Measurements from ENCODE around the gene RGS6. TPM values are rescaled to one million over a fixed set of nuclear protein-coding genes. Genes with fewer than 3 reads are reported as not detected.

Gene RGS6
- total RNA-seq, 2 experiments from 2014 or later = 0.39 to 0.57 TPM

- Mint-ChIP-seq H3K4me3 (no peak overlapping the region), H3K9me3 (ENCODE audit: low read depth) (no peaks in the 10 kb centered on the region), H3K4me1 (peaks cover 4% of the 10 kb centered on the region), H3K27ac (no peak overlapping the region), H3K27me3 (no peaks in the 10 kb centered on the region), H3K36me3 (ENCODE audit: low read depth) (no peaks in the 10 kb centered on the region)
- DNase-seq (no peak), ATAC-seq (no peak)
- POLR2A ChIA-PET = no interaction called here
- intact Hi-C loops (cut with DNase I, micrococcal nuclease) = no loop called here
- CTCF ChIA-PET = no interaction called here
These were observed 304.4 kb downstream of the RGS6 start for GRCh38 chr14:72236629-72237028.

GRCh38 chr14:72237722-72238666, 305.8 kb downstream of the RGS6 start:
- POLR2A ChIA-PET = no interaction called here
- Mint-ChIP-seq H3K4me3 (no peak overlapping the region), H3K27ac (no peak overlapping the region), H3K36me3 (ENCODE audit: low read depth) (no peaks in the 10 kb centered on the region), H3K4me1 (peaks cover 4% of the 10 kb centered on the region), H3K27me3 (peaks cover 3% of the 10 kb centered on the region), H3K9me3 (ENCODE audit: low read depth) (no peaks in the 10 kb centered on the region)
- no peak for DNase-seq
- CTCF ChIA-PET = no interaction called here
- ATAC-seq = no peak
- intact Hi-C loops (cut with DNase I, micrococcal nuclease) = no loop called here

GRCh38 chr14:72243309-72244293, 311.4 kb downstream of the RGS6 start:
- DNase-seq (no peak), ATAC-seq (no peak)
- intact Hi-C loops (cut with DNase I, micrococcal nuclease) = no loop called here
- Mint-ChIP-seq H3K4me1 (no peaks in the 10 kb centered on the region), H3K9me3 (ENCODE audit: low read depth) (no peaks in the 10 kb centered on the region), H3K27ac (no peak overlapping the region), H3K4me3 (no peak overlapping the region), H3K27me3 (peaks cover 19% of the 10 kb centered on the region), H3K36me3 (ENCODE audit: low read depth) (no peaks in the 10 kb centered on the region)
- CTCF ChIA-PET = interaction anchor here (0.6 to 0.7 kb wide), 2 partner anchors 64 to 389 kb away, joined by 3 to 5 read pairs; no protein-coding TSS in a partner anchor
- POLR2A ChIA-PET = no interaction called here

GRCh38 chr14:72247896-72248465, 315.8 kb downstream of the RGS6 start:
- DNase-seq (no peak), ATAC-seq (no peak)
- CTCF ChIA-PET = no interaction called here
- H3K4me1 Mint-ChIP-seq = no peaks in the 10 kb centered on the region
- no peak overlapping the region for H3K4me3 Mint-ChIP-seq
- H3K36me3 Mint-ChIP-seq (ENCODE audit: low read depth) = no peaks in the 10 kb centered on the region
- POLR2A ChIA-PET = interaction anchor here (0.7 kb wide), 1 partner anchor 41 kb away, joined by 4 read pairs; no protein-coding TSS in a partner anchor
- H3K27me3 Mint-ChIP-seq = peaks cover 20% of the 10 kb centered on the region
- no peaks in the 10 kb centered on the region for H3K9me3 Mint-ChIP-seq (ENCODE audit: low read depth)
- H3K27ac Mint-ChIP-seq = no peak overlapping the region
- intact Hi-C loops (cut with DNase I, micrococcal nuclease) = no loop called here

- peaks cover 5% of the 10 kb centered on the region for H3K27me3 Mint-ChIP-seq
- DNase-seq (no peak), ATAC-seq (no peak)
- ChIA-PET POLR2A (no interaction called here), CTCF (no interaction called here)
- intact Hi-C loops (cut with DNase I, micrococcal nuclease) = no loop called here
- H3K36me3 Mint-ChIP-seq (ENCODE audit: low read depth) = no peaks in the 10 kb centered on the region
- H3K9me3 Mint-ChIP-seq (ENCODE audit: low read depth) = no peaks in the 10 kb centered on the region
- no peak overlapping the region for H3K4me3 Mint-ChIP-seq
- peaks cover 9% of the 10 kb centered on the region for H3K4me1 Mint-ChIP-seq
- no peak overlapping the region for H3K27ac Mint-ChIP-seq
These were observed 321.3 kb downstream of the RGS6 start for GRCh38 chr14:72253503-72253902.

GRCh38 chr14:72254202-72254936, 322.1 kb downstream of the RGS6 start:
- Mint-ChIP-seq H3K27ac (no peak overlapping the region), H3K4me1 (peaks cover 9% of the 10 kb centered on the region), H3K4me3 (no peak overlapping the region), H3K27me3 (no peaks in the 10 kb centered on the region), H3K9me3 (ENCODE audit: low read depth) (no peaks in the 10 kb centered on the region), H3K36me3 (ENCODE audit: low read depth) (no peaks in the 10 kb centered on the region)
- CTCF ChIA-PET = interaction anchor here (0.6 kb wide), 1 partner anchor 179 kb away, joined by 3 read pairs; no protein-coding TSS in a partner anchor
- no peak for DNase-seq
- ATAC-seq = peak; percentile 32
- intact Hi-C loops (cut with DNase I, micrococcal nuclease) = no loop called here
- POLR2A ChIA-PET = no interaction called here

DNA sequence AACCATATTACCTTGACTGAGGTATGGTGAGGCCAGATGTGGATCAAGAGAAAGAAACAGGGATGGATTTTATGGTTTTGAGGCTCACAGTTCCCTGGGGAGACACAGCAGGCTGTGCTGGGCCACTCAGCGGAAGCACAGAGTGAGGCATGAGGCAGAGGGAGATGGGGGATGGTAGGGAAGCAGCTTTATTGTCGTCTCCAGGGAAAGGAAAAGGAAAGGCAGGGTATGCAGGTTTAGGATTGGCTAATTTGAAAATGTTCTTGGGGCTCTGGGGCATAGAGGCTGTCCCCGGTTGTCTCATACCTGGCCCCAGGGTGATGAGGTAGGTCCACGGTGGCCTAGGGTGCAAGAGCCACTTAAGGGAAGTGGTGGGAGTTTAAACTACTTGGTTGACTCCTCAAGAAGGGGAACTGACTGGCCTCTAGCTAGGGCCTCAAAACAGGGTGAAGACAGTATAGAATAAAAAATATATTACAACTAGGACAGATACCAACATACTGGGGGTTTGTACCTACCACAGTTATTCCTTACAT, 322.8 kb downstream of the RGS6 start:
- intact Hi-C loops (cut with DNase I, micrococcal nuclease) = no loop called here
- DNase-seq = no peak
- Mint-ChIP-seq H3K27me3 (peaks cover under 1% of the 10 kb centered on the region), H3K4me1 (peaks cover 9% of the 10 kb centered on the region), H3K36me3 (ENCODE audit: low read depth) (no peaks in the 10 kb centered on the region), H3K27ac (peak overlapping the region; percentile 32), H3K9me3 (ENCODE audit: low read depth) (no peaks in the 10 kb centered on the region), H3K4me3 (no peak overlapping the region)
- POLR2A ChIA-PET = no interaction called here
- CTCF ChIA-PET = no interaction called here
- ATAC-seq = peak; percentile 40

- ChIA-PET POLR2A (no interaction called here), CTCF (interaction anchor here (0.6 kb wide), 1 partner anchor 208 kb away, joined by 5 read pairs; no protein-coding TSS in a partner anchor)
- ATAC-seq = peak; percentile 94
- intact Hi-C loops (cut with DNase I, micrococcal nuclease) = no loop called here
- no peak overlapping the region for H3K4me3 Mint-ChIP-seq
- peak; percentile 47 for DNase-seq
- no peaks in the 10 kb centered on the region for H3K9me3 Mint-ChIP-seq (ENCODE audit: low read depth)
- peaks cover 9% of the 10 kb centered on the region for H3K4me1 Mint-ChIP-seq
- H3K27ac Mint-ChIP-seq = no peak overlapping the region
- peaks cover 4% of the 10 kb centered on the region for H3K27me3 Mint-ChIP-seq
- H3K36me3 Mint-ChIP-seq (ENCODE audit: low read depth) = no peaks in the 10 kb centered on the region
These were observed 323.8 kb downstream of the RGS6 start for GRCh38 chr14:72256055-72256454.

GRCh38 chr14:72261068-72261467, 328.8 kb downstream of the RGS6 start:
- intact Hi-C loops (cut with DNase I, micrococcal nuclease) = no loop called here
- Mint-ChIP-seq H3K27ac (no peak overlapping the region), H3K27me3 (peaks cover 4% of the 10 kb centered on the region), H3K4me1 (peaks cover 3% of the 10 kb centered on the region), H3K36me3 (ENCODE audit: low read depth) (no peaks in the 10 kb centered on the region), H3K9me3 (ENCODE audit: low read depth) (no peaks in the 10 kb centered on the region), H3K4me3 (no peak overlapping the region)
- ChIA-PET CTCF (no interaction called here), POLR2A (no interaction called here)
- DNase-seq (no peak), ATAC-seq (no peak)

- DNase-seq (no peak), ATAC-seq (no peak)
- Mint-ChIP-seq H3K9me3 (ENCODE audit: low read depth) (no peaks in the 10 kb centered on the region), H3K36me3 (ENCODE audit: low read depth) (no peaks in the 10 kb centered on the region), H3K27ac (no peak overlapping the region), H3K4me1 (no peaks in the 10 kb centered on the region), H3K4me3 (no peak overlapping the region), H3K27me3 (peaks cover 6% of the 10 kb centered on the region)
- intact Hi-C loops (cut with DNase I, micrococcal nuclease) = no loop called here
- POLR2A ChIA-PET = no interaction called here
- CTCF ChIA-PET = interaction anchor here (0.5 to 1.0 kb wide), 3 partner anchors 34 to 158 kb away, joined by 3 to 4 read pairs (median 3); no protein-coding TSS in a partner anchor
These were observed 330.5 kb downstream of the RGS6 start for GRCh38 chr14:72262771-72263170.

DNA sequence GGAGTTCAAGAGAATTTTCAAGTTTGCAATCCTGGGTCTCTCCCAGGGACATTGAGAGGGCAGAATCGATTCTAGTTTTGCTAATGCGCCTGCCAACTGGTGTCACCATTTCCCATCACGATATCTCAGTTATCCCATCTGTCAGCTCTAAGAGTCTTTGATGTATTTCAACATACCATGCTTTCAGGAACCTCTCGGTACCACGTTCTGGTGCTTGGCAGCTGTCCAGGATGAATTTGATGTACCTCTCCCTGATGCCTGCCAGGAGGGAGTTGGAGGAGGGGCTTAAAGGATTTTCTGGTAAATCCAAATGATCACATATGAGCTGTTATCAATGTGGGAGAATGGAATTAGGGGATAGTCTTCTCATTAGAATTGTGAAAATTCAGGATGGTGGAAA, 332.5 kb downstream of the RGS6 start:
- Mint-ChIP-seq H3K27ac (no peak overlapping the region), H3K4me1 (no peaks in the 10 kb centered on the region), H3K4me3 (no peak overlapping the region), H3K9me3 (ENCODE audit: low read depth) (no peaks in the 10 kb centered on the region), H3K36me3 (ENCODE audit: low read depth) (no peaks in the 10 kb centered on the region), H3K27me3 (peaks cover 9% of the 10 kb centered on the region)
- ChIA-PET POLR2A (no interaction called here), CTCF (no interaction called here)
- ATAC-seq = no peak
- no peak for DNase-seq
- intact Hi-C loops (cut with DNase I, micrococcal nuclease) = no loop called here
